ENCODE measurements around the gene TMEM80. TPM values are rescaled to one million over a fixed set of nuclear protein-coding genes. Genes with fewer than 3 reads are reported as not detected.

The TMEM80 gene
- 9.1 to 10.8 TPM (median 10.0 TPM) in 5 replicates for total RNA-seq (2022; extraction: Qiagen RNA extraction; ENCODE audit: low read depth)

DNA sequence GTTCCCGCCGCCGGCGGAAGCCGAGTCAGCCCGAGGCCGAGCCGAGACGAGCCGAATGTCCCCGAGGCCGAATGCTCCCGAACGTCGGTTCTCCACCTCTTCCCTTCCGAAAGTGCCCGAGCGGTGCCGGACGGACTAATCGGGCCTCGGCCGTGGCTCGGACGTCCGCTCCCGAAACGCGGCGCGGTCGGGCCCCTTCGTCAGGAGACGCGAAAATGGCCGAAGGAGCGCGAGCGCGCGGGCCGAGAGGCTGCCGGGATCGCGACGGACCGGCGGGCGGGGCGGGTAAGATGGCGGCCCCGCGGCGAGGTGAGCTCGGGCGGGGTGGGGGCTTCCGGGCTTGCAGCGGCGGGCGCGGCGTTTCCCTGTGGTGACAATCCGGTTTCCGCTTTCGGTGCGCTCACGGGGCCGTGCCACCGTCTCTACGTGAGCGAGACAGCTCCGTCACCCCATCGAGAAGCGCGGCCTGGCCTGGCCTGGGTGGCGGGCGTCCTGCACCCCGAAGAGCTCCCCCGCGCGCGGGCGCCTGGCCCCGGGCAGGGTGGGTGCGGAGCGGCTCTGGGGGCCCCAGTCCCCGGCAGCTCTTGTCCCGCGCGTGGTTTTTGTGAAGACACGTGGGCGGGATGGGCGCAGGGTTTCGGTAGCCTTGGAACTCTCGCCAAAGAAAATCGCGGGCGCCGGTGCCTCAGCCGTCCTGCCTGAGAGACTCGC lies at the start of gene TMEM80:
TSS of gene TMEM80 (plus strand) at position 279 of the 711 bp plus-strand sequence. CDS start at position 291, 12 bp downstream.

DNA sequence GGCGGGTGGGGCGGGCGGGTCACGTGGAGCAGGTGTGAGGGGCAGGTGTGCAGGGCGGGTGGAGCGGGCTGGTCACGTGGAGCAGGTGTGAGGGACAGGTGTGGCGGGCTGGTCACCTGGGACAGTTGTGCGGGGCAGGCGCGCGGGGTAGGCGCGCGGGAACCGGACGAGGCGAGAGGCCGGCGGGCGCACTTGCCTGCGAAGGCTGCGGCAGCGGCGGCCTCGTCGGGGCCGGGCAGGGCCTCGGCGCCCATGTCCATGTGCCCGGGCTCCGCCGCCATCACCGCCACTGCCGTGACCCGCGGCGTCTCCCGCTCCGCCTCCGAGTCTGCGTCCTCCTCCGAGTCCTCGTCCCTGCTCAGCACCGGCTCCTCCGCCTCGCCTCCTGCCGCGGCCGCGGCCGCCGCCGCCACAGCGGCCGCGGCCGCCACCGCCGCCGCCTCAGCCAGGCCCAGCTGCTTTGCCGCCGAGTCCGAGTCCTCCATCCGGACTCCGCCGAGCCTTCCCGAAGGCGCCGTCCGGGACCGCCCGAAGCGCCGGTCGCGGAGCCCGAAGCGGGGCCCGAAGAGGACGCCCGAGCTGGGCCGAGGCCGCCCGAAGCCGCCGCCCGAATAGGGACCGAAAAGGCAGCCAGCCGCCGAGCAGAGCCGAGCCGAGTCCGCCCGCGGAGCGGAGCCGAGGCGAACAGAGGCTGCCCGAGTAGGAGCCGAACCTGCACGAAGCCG lies 891 bp upstream of the TMEM80 start, which contains the start of gene DEAF1:
TSS of gene DEAF1 (minus strand) at position 660 of the 725 bp plus-strand sequence. CDS start at position 485, 175 bp downstream.

DNA sequence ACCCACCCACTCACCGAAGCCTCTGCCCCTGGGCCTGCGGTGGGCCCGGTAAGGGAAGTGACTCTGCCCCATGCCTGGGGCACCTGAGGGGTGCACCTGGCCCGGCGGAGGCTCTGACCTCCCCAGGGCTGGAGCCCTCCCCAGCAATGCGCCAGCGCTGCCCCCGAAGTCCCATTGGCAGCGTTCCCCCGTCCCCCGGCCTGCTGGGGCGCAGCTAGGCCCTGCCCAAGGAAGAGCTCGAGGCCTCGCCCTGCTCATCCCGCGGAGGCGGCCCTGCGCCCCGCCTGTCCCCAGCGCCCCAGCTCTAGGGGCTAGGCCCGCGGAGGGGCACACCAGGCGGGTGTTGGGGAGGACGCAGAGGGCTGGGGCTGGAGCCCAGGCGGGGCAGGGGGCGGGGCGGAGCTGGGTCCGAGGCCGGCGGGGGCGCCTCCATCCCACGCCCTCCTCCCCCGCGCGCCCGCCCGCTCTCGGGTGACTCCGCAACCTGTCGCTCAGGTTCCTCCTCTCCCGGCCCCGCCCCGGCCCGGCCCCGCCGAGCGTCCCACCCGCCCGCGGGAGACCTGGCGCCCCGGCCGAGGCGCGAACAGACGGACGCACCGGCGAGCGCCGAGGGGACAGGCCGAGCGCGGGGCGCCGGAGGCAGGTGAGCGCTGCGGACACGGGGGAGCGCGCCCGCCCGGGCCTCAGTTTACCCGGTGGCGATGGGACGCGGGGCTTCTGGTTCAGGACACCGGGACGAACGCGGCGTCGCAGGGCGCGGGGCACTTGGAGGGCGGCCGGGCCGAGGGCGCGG lies 10.2 kb downstream of the TMEM80 start, which contains the start of gene EPS8L2:
TSS of gene EPS8L2 (plus strand) at position 586 of the 793 bp plus-strand sequence. CDS start 3,177 bp downstream, outside the sequence.

DNA sequence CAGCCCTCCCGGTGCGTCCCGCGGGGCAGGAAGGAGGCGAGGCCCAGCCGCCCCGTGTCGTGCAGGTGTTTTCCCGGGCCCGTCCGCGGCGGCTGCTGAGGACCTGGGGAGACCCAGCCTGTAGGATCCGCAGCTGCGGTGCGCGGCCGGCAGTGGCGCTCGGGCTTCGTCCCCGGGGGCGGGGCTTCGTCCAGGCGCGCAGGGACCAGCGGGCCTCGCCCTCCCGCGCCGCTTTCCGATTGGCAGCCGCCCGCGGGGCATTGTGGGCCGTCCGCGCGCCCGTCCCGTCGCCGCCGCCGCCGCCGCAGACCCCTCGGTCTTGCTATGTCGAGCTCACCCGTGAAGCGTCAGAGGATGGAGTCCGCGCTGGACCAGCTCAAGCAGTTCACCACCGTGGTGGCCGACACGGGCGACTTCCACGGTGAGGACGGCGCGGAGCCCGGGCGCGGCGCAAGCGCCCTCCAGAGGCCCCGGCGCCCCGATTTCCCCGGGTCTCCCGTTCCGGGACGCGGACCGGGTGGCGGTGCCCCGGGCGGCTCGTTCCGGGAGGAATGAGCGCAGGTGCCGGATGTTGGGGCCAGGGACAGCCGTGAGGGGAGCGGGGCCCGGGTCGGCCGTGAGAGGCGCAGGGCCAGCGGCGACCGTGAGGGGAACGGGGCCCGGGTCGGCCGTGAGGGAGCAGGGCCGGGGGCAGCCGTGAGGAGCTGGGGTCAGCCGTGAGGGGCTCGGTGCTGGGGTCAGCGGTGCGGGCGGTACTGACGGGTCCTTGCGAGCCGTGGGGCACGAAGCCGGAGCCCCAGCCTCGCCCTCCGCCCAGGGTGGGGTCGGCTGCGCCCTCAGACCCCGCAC lies 51.8 kb downstream of the TMEM80 start, which contains the start of gene TALDO1:
TSS of gene TALDO1 (plus strand) at position 307 of the 849 bp plus-strand sequence. CDS start at position 325, 18 bp downstream.

Other genes with a start within 250 kb of the TMEM80 start
- gene PTDSS2, start 245.5 kb upstream of the TMEM80 start, total RNA-seq (2022; extraction: Qiagen RNA extraction; ENCODE audit: low read depth) = 31.4 to 49.0 TPM (median 44.3 TPM) in 5 replicates
- gene RNH1, start 188.6 kb upstream of the TMEM80 start, total RNA-seq (2022; extraction: Qiagen RNA extraction; ENCODE audit: low read depth) = 119 to 170 TPM (median 165 TPM) in 5 replicates
- gene HRAS, start 160.2 kb upstream of the TMEM80 start, total RNA-seq (2022; extraction: Qiagen RNA extraction; ENCODE audit: low read depth) = 93.4 to 148 TPM (median 142 TPM) in 5 replicates
- 0.45 to 0.96 TPM (median 0.67 TPM) in 5 replicates for gene LRRC56, start 158.3 kb upstream of the TMEM80 start, total RNA-seq (2022; extraction: Qiagen RNA extraction; ENCODE audit: low read depth)
- 1.5 to 2.9 TPM (median 2.8 TPM) in 5 replicates for gene LMNTD2, start 135.1 kb upstream of the TMEM80 start, total RNA-seq (2022; extraction: Qiagen RNA extraction; ENCODE audit: low read depth)
- 28.9 to 39.7 TPM (median 35.6 TPM) in 5 replicates for gene RASSF7, start 134.8 kb upstream of the TMEM80 start, total RNA-seq (2022; extraction: Qiagen RNA extraction; ENCODE audit: low read depth)
- gene PHRF1, start 119.3 kb upstream of the TMEM80 start, total RNA-seq (2022; extraction: Qiagen RNA extraction; ENCODE audit: low read depth) = 25.5 to 37.0 TPM (median 33.9 TPM) in 5 replicates
- 4.0 to 8.0 TPM (median 6.0 TPM) in 5 replicates for gene IRF7, start 79.9 kb upstream of the TMEM80 start, total RNA-seq (2022; extraction: Qiagen RNA extraction; ENCODE audit: low read depth)
- gene CDHR5, start 70.9 kb upstream of the TMEM80 start, total RNA-seq (2022; extraction: Qiagen RNA extraction; ENCODE audit: low read depth) = 0.05 to 0.14 TPM in 2 of 5 replicates, not detected in the others
- not detected in 5 replicates for gene SCT, start 68.6 kb upstream of the TMEM80 start, total RNA-seq (2022; extraction: Qiagen RNA extraction; ENCODE audit: low read depth)
- gene DRD4, start 58.5 kb upstream of the TMEM80 start, total RNA-seq (2022; extraction: Qiagen RNA extraction; ENCODE audit: low read depth) = 0.10 to 0.45 TPM (median 0.22 TPM) in 5 replicates
- 26.8 to 38.2 TPM (median 36.6 TPM) in 5 replicates for gene DEAF1, start 594 bp upstream of the TMEM80 start, total RNA-seq (2022; extraction: Qiagen RNA extraction; ENCODE audit: low read depth)
- gene EPS8L2, start 10.4 kb downstream of the TMEM80 start, total RNA-seq (2022; extraction: Qiagen RNA extraction; ENCODE audit: low read depth) = 72.5 to 125 TPM (median 110 TPM) in 5 replicates
- gene TALDO1, start 51.6 kb downstream of the TMEM80 start, total RNA-seq (2022; extraction: Qiagen RNA extraction; ENCODE audit: low read depth) = 399 to 462 TPM (median 422 TPM) in 5 replicates
- gene GATD1, start 81.7 kb downstream of the TMEM80 start, total RNA-seq (2022; extraction: Qiagen RNA extraction; ENCODE audit: low read depth) = 33.0 to 49.6 TPM (median 38.2 TPM) in 5 replicates
- gene CEND1, start 94.3 kb downstream of the TMEM80 start, total RNA-seq (2022; extraction: Qiagen RNA extraction; ENCODE audit: low read depth) = 1.4 to 2.0 TPM (median 1.6 TPM) in 5 replicates
- gene SLC25A22, start 102.5 kb downstream of the TMEM80 start, total RNA-seq (2022; extraction: Qiagen RNA extraction; ENCODE audit: low read depth) = 21.4 to 38.1 TPM (median 34.1 TPM) in 5 replicates
- gene PIDD1, start 109.4 kb downstream of the TMEM80 start, total RNA-seq (2022; extraction: Qiagen RNA extraction; ENCODE audit: low read depth) = 8.1 to 16.3 TPM (median 13.1 TPM) in 5 replicates
- 1,693 to 2,940 TPM (median 2,495 TPM) in 5 replicates for gene RPLP2, start 114.2 kb downstream of the TMEM80 start, total RNA-seq (2022; extraction: Qiagen RNA extraction; ENCODE audit: low read depth)
- gene PNPLA2, start 123.1 kb downstream of the TMEM80 start, total RNA-seq (2022; extraction: Qiagen RNA extraction; ENCODE audit: low read depth) = 35.3 to 59.0 TPM (median 53.7 TPM) in 5 replicates
- gene CRACR2B, start 132.1 kb downstream of the TMEM80 start, total RNA-seq (2022; extraction: Qiagen RNA extraction; ENCODE audit: low read depth) = 3.0 to 6.5 TPM (median 4.8 TPM) in 5 replicates
- gene CD151, start 137.1 kb downstream of the TMEM80 start, total RNA-seq (2022; extraction: Qiagen RNA extraction; ENCODE audit: low read depth) = 723 to 833 TPM (median 723 TPM) in 5 replicates
- gene POLR2L, start 146.7 kb downstream of the TMEM80 start, total RNA-seq (2022; extraction: Qiagen RNA extraction; ENCODE audit: low read depth) = 556 to 746 TPM (median 619 TPM) in 5 replicates
- gene TSPAN4, start 147.0 kb downstream of the TMEM80 start, total RNA-seq (2022; extraction: Qiagen RNA extraction; ENCODE audit: low read depth) = 107 to 186 TPM (median 164 TPM) in 5 replicates
- 71.3 to 80.2 TPM (median 74.5 TPM) in 5 replicates for gene CHID1, start 215.0 kb downstream of the TMEM80 start, total RNA-seq (2022; extraction: Qiagen RNA extraction; ENCODE audit: low read depth)
- gene AP2A2, start 230.1 kb downstream of the TMEM80 start, total RNA-seq (2022; extraction: Qiagen RNA extraction; ENCODE audit: low read depth) = 27.8 to 37.0 TPM (median 35.6 TPM) in 5 replicates

Measured in A549 treated with RU486 at 1 μM for 4 hours (cell line).